ENCODE data around the gene TOPAZ1.

Gene TOPAZ1

DNA sequence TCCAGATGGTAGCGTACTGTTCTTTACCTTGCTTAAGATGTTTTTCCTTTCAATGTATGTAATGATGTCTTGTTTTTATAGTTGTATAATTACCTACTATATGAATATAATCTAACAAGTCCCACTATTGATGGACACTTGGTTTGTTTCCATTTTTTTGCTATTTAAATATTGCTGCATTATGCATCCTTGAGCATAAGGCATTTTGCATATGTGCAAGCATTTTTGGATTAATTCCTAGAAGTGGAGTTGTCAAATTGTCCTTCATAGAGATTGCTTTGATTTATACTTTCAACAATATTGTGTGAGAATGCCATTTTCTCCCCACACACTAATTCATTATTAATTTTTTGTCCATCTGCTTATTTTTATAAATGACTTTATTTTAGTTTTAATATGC is 17.7 kb downstream of the TOPAZ1 start:
- Histone ChIP-seq H3K27ac (ENCODE audit: low read depth, low read length) (no peak overlapping the region), H3K4me1 (ENCODE audit: control insufficient read depth, insufficient read depth, low read length) (no peaks in the 10 kb centered on the region), H3K4me3 (ENCODE audit: low read length) (no peak overlapping the region), H3K9ac (ENCODE audit: low read length) (no peak overlapping the region), H3K27me3 (ENCODE audit: control insufficient read depth, insufficient read depth, low read length) (no peaks in the 10 kb centered on the region), H3K36me3 (ENCODE audit: control insufficient read depth, insufficient read depth, low read length) (no peaks in the 10 kb centered on the region)

DNA sequence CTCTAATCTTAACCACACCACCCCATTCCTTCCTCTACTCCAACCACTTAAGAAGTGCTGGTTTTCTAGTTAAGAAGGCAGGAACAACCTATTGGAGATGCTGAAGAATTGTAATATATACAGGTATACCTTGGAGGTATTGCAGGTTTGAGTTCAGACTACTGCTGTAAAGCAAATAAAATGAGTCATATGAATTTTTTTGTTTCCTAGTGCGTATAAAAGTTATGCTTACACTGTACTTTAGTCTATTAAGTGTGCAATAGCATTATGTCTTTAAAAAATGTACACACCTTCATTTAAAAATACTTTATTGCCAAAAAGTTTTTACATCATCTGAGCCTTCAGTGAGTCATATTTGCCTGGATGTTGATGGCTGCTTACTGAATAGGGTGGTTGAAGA is 22.5 kb downstream of the TOPAZ1 start:
- Histone ChIP-seq H3K36me3 (ENCODE audit: control insufficient read depth, insufficient read depth, low read length) (no peaks in the 10 kb centered on the region), H3K27ac (ENCODE audit: low read depth, low read length) (no peak overlapping the region), H3K27me3 (ENCODE audit: control insufficient read depth, insufficient read depth, low read length) (no peaks in the 10 kb centered on the region), H3K9ac (ENCODE audit: low read length) (no peak overlapping the region), H3K4me3 (ENCODE audit: low read length) (no peak overlapping the region), H3K4me1 (ENCODE audit: control insufficient read depth, insufficient read depth, low read length) (no peaks in the 10 kb centered on the region)

DNA sequence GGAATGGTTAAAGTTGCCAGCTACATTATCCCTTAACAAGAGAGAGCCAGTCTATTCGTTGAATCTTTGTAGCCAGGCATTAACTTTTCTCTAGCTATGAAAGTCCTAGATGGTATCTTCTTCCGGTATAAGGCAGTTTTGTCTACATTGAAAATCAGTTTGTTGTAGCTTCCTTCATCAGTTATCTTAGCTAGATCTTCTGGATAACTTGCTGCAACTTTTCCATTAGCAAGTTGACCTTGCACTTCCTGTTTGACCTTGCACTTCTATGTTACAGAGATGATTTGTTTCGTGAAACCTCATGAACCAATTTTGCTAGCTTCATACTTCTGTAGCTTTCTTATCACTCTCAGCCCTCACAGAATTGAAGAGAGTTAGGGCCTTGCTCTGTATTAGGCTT is 24.1 kb downstream of the TOPAZ1 start:
- no peak overlapping the region for H3K4me3 ChIP-seq (ENCODE audit: low read length)
- no peaks in the 10 kb centered on the region for H3K27me3 ChIP-seq (ENCODE audit: control insufficient read depth, insufficient read depth, low read length)
- no peak overlapping the region for H3K27ac ChIP-seq (ENCODE audit: low read depth, low read length)
- no peak overlapping the region for H3K9ac ChIP-seq (ENCODE audit: low read length)
- no peaks in the 10 kb centered on the region for H3K4me1 ChIP-seq (ENCODE audit: control insufficient read depth, insufficient read depth, low read length)
- no peaks in the 10 kb centered on the region for H3K36me3 ChIP-seq (ENCODE audit: control insufficient read depth, insufficient read depth, low read length)

DNA sequence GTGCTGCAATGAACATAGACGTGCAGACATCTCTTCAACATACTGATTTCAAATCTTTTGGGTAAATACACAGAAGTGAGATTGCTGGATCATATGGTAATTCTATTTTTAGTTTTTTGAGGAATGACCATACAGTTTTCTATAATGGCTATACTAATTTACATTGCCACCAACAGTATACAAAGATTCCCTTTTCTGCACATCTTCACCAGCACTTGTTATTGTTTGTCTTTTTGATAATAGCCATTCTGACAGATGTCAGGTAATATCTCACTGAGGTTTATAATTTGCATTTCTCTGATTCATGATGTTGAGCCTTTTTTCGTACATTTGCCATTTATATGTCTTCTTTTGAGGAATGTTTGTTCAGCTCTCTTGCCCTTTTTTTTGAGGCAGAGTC is 30.5 kb downstream of the TOPAZ1 start:
- H3K4me3 ChIP-seq (ENCODE audit: low read length) = no peak overlapping the region
- no peaks in the 10 kb centered on the region for H3K27me3 ChIP-seq (ENCODE audit: control insufficient read depth, insufficient read depth, low read length)
- no peaks in the 10 kb centered on the region for H3K4me1 ChIP-seq (ENCODE audit: control insufficient read depth, insufficient read depth, low read length)
- H3K27ac ChIP-seq (ENCODE audit: low read depth, low read length) = no peak overlapping the region
- H3K9ac ChIP-seq (ENCODE audit: low read length) = no peak overlapping the region
- no peaks in the 10 kb centered on the region for H3K36me3 ChIP-seq (ENCODE audit: control insufficient read depth, insufficient read depth, low read length)

DNA sequence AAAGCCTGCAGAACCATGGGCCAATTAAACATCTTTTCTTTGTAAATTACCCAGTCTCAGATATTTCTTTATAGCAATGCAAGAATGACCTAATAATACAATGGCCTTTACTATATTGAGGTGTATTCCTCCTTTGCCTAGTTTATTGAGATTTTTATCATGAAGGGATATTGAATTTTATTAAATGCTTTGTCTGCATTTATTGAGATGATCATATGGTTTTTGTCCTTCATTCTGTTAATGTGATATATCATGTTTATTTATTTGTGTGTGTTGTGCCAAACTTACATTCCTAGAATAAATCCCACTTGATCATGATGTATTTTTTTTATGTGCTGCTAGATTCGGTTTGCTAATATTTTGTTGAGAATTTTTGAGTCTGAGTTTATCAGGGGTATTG is 36.2 kb downstream of the TOPAZ1 start:
- no peaks in the 10 kb centered on the region for H3K27me3 ChIP-seq (ENCODE audit: control insufficient read depth, insufficient read depth, low read length)
- no peak overlapping the region for H3K9ac ChIP-seq (ENCODE audit: low read length)
- H3K4me3 ChIP-seq (ENCODE audit: low read length) = no peak overlapping the region
- H3K27ac ChIP-seq (ENCODE audit: low read depth, low read length) = no peak overlapping the region
- H3K4me1 ChIP-seq (ENCODE audit: control insufficient read depth, insufficient read depth, low read length) = no peaks in the 10 kb centered on the region
- H3K36me3 ChIP-seq (ENCODE audit: control insufficient read depth, insufficient read depth, low read length) = no peaks in the 10 kb centered on the region

GRCh38 chr3:44280077-44280476 is 38.4 kb downstream of the TOPAZ1 start:
- Histone ChIP-seq H3K27me3 (ENCODE audit: control insufficient read depth, insufficient read depth, low read length) (no peaks in the 10 kb centered on the region), H3K27ac (ENCODE audit: low read depth, low read length) (no peak overlapping the region), H3K4me3 (ENCODE audit: low read length) (no peak overlapping the region), H3K9ac (ENCODE audit: low read length) (no peak overlapping the region), H3K36me3 (ENCODE audit: control insufficient read depth, insufficient read depth, low read length) (no peaks in the 10 kb centered on the region), H3K4me1 (ENCODE audit: control insufficient read depth, insufficient read depth, low read length) (no peaks in the 10 kb centered on the region)

GRCh38 chr3:44280631-44281030 is 38.9 kb downstream of the TOPAZ1 start:
- Histone ChIP-seq H3K9ac (ENCODE audit: low read length) (no peak overlapping the region), H3K4me3 (ENCODE audit: low read length) (no peak overlapping the region), H3K27ac (ENCODE audit: low read depth, low read length) (no peak overlapping the region), H3K4me1 (ENCODE audit: control insufficient read depth, insufficient read depth, low read length) (no peaks in the 10 kb centered on the region), H3K27me3 (ENCODE audit: control insufficient read depth, insufficient read depth, low read length) (no peaks in the 10 kb centered on the region), H3K36me3 (ENCODE audit: control insufficient read depth, insufficient read depth, low read length) (no peaks in the 10 kb centered on the region)

DNA sequence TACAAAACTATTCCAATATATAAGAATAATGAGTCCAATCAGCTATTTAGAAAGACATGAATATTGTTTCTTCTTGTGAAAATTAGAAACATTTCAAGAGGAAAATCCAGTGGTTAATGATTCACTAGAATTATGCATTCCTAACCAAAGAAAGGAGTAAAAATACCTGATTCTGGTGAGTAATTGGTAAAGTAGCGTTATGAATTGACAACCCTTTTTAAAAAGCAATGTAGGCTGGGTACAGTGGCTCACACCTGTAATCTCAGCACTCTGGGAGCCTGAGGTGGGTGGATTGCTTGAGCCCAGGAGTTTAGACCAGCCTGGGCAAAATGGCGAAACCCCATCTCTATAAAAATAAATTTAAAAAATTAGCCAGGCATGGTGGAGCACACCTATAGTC is 43.3 kb downstream of the TOPAZ1 start:
- H3K4me1 ChIP-seq (ENCODE audit: control insufficient read depth, insufficient read depth, low read length) = no peaks in the 10 kb centered on the region
- H3K27ac ChIP-seq (ENCODE audit: low read depth, low read length) = no peak overlapping the region
- no peak overlapping the region for H3K9ac ChIP-seq (ENCODE audit: low read length)
- H3K27me3 ChIP-seq (ENCODE audit: control insufficient read depth, insufficient read depth, low read length) = no peaks in the 10 kb centered on the region
- no peak overlapping the region for H3K4me3 ChIP-seq (ENCODE audit: low read length)
- no peaks in the 10 kb centered on the region for H3K36me3 ChIP-seq (ENCODE audit: control insufficient read depth, insufficient read depth, low read length)

GRCh38 chr3:44289882-44290462 is 48.3 kb downstream of the TOPAZ1 start:
- H3K4me1 ChIP-seq (ENCODE audit: control insufficient read depth, insufficient read depth, low read length) = no peaks in the 10 kb centered on the region
- H3K27ac ChIP-seq (ENCODE audit: low read depth, low read length) = no peak overlapping the region
- H3K4me3 ChIP-seq (ENCODE audit: low read length) = no peak overlapping the region
- H3K36me3 ChIP-seq (ENCODE audit: control insufficient read depth, insufficient read depth, low read length) = no peaks in the 10 kb centered on the region
- no peaks in the 10 kb centered on the region for H3K27me3 ChIP-seq (ENCODE audit: control insufficient read depth, insufficient read depth, low read length)
- no peak overlapping the region for H3K9ac ChIP-seq (ENCODE audit: low read length)

GRCh38 chr3:44292276-44292675 is 50.6 kb downstream of the TOPAZ1 start:
- no peak overlapping the region for H3K9ac ChIP-seq (ENCODE audit: low read length)
- H3K4me1 ChIP-seq (ENCODE audit: control insufficient read depth, insufficient read depth, low read length) = no peaks in the 10 kb centered on the region
- no peaks in the 10 kb centered on the region for H3K36me3 ChIP-seq (ENCODE audit: control insufficient read depth, insufficient read depth, low read length)
- H3K4me3 ChIP-seq (ENCODE audit: low read length) = no peak overlapping the region
- no peak overlapping the region for H3K27ac ChIP-seq (ENCODE audit: low read depth, low read length)
- H3K27me3 ChIP-seq (ENCODE audit: control insufficient read depth, insufficient read depth, low read length) = no peaks in the 10 kb centered on the region

DNA sequence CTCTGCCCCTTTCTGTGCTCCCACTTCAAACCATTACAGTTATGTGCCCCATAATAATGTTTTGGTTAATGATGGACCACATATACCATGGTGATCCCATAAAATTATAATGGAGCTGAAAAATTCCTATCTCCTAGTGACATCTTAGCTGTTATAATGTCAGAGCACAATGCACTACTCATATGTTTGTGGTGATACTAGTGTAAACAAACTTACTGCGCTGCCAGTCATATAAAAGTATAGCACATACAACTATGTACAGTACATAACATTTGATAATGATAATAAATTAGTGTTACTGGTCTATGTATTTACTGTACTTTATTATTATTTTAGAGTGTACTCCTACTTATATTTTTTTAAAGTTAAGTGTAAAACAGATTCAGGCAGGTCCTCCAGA is 51.3 kb downstream of the TOPAZ1 start:
- no peak overlapping the region for H3K27ac ChIP-seq (ENCODE audit: low read depth, low read length)
- no peak overlapping the region for H3K9ac ChIP-seq (ENCODE audit: low read length)
- no peaks in the 10 kb centered on the region for H3K27me3 ChIP-seq (ENCODE audit: control insufficient read depth, insufficient read depth, low read length)
- no peaks in the 10 kb centered on the region for H3K4me1 ChIP-seq (ENCODE audit: control insufficient read depth, insufficient read depth, low read length)
- H3K36me3 ChIP-seq (ENCODE audit: control insufficient read depth, insufficient read depth, low read length) = no peaks in the 10 kb centered on the region
- no peak overlapping the region for H3K4me3 ChIP-seq (ENCODE audit: low read length)

DNA sequence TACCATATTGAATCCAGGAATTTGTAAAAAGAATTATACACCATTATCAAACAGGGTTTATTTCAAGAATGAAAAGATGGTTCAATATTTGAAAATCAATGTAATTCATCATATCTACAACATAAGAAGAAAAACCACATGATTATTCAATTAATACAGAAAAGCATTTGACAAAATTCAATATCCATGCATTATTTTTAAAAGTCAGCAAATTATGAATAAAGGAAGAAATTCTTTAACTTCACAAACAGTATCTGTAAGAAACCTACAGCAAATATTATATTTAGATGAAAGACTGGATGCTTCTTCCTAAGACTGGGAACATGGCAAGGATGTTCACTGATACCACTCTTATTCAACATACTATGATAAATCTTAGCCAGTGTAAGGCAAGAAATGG is 55.6 kb downstream of the TOPAZ1 start:
- H3K4me1 ChIP-seq (ENCODE audit: control insufficient read depth, insufficient read depth, low read length) = no peaks in the 10 kb centered on the region
- H3K4me3 ChIP-seq (ENCODE audit: low read length) = no peak overlapping the region
- H3K36me3 ChIP-seq (ENCODE audit: control insufficient read depth, insufficient read depth, low read length) = no peaks in the 10 kb centered on the region
- no peak overlapping the region for H3K9ac ChIP-seq (ENCODE audit: low read length)
- H3K27me3 ChIP-seq (ENCODE audit: control insufficient read depth, insufficient read depth, low read length) = no peaks in the 10 kb centered on the region
- H3K27ac ChIP-seq (ENCODE audit: low read depth, low read length) = no peak overlapping the region

DNA sequence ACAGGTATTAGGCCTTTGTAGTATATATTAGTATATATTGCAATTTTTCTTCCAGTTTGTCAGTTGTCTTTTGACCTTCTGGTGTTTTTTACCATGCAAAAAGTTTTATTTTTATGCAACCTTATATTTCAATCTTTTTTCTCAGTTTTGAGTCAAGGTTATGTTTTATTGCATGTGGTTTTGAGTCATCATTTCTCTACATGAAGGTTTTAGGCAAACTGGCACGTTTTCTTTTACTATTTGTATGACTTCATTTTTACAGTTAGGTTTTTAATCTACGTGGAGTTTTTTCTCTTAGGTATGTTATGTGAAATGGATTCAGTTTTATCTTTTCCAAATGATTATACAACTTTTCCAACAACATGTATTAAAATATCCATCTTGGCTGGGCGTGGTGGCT is 60.1 kb downstream of the TOPAZ1 start:
- no peak overlapping the region for H3K9ac ChIP-seq (ENCODE audit: low read length)
- no peak overlapping the region for H3K4me3 ChIP-seq (ENCODE audit: low read length)
- H3K27me3 ChIP-seq (ENCODE audit: control insufficient read depth, insufficient read depth, low read length) = no peaks in the 10 kb centered on the region
- H3K27ac ChIP-seq (ENCODE audit: low read depth, low read length) = no peak overlapping the region
- H3K36me3 ChIP-seq (ENCODE audit: control insufficient read depth, insufficient read depth, low read length) = no peaks in the 10 kb centered on the region
- no peaks in the 10 kb centered on the region for H3K4me1 ChIP-seq (ENCODE audit: control insufficient read depth, insufficient read depth, low read length)
